Muscle layer of duodenum (tissue), 2 donors: ENCODE results near the gene PUM2.

Source experiments
- H3K27ac ChIP-seq: one replicate; pipeline ENCODE4 v1.7.0; 2013; ENCODE audit warnings: mild to moderate bottlenecking, low read length
- H3K27me3 ChIP-seq: one replicate; pipeline ENCODE4 v1.7.0; 2013; ENCODE audit warnings: low read depth, mild to moderate bottlenecking, control low read depth, low read length
- H3K36me3 ChIP-seq, 2 donors: one replicate each; pipeline ENCODE4 v1.7.0; 2013; ENCODE audit warnings: low read length in 2 of 2, control low read depth in 1 of 2, mild to moderate bottlenecking in 1 of 2; ENCODE audit not compliant: insufficient read depth in 2 of 2, control insufficient read depth in 1 of 2
- H3K4me1 ChIP-seq, 2 donors: one replicate each; pipeline ENCODE4 v1.7.0; 2013; ENCODE audit warnings: low read length in 2 of 2, mild to moderate bottlenecking in 2 of 2, control low read depth in 1 of 2, moderate library complexity in 1 of 2; ENCODE audit not compliant: insufficient read depth in 2 of 2, control insufficient read depth in 1 of 2
- H3K4me3 ChIP-seq, 2 donors: one replicate each; pipeline ENCODE4 v1.7.0; 2013; ENCODE audit warnings: low read length in 2 of 2, low read depth in 1 of 2, mild to moderate bottlenecking in 1 of 2
- H3K9me3 ChIP-seq, 2 donors: one replicate each; pipeline ENCODE4 v1.7.0; 2013; ENCODE audit warnings: low read length in 2 of 2, control low read depth in 1 of 2, mild to moderate bottlenecking in 1 of 2; ENCODE audit not compliant: control insufficient read depth in 1 of 2
- donor health status: healthy.

Gene PUM2

DNA sequence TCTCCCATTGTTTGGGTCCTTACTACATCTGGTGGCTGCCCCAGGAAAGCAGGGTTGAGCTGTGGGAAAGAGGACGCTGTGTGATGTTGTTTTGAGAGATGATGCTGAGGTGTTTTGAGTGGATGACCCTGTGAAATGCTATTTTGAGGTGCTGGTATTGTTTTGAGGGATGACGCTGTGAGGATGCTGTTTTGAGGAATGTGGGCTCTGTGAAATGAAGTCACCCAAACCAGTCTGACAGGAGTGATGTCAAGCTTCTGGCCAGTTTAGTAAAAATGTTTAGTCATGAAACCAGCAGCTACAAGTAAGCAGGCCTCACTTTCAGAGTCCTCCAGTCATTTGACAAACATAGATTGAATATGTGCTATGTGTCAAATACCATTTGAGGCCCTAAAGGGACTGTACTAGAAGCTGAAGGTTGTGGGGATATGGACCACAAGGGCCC is 16.1 kb upstream of the PUM2 start:
- no peaks in the 10 kb centered on the region for H3K27me3 ChIP-seq
- peaks cover 0 to 4% of the 10 kb centered on the region in 2 donors for H3K4me1 ChIP-seq
- H3K36me3 ChIP-seq = no peaks in the 10 kb centered on the region
- no peak overlapping the region for H3K27ac ChIP-seq
- H3K4me3 ChIP-seq = no peak overlapping the region
- H3K9me3 ChIP-seq = no peaks in the 10 kb centered on the region

DNA sequence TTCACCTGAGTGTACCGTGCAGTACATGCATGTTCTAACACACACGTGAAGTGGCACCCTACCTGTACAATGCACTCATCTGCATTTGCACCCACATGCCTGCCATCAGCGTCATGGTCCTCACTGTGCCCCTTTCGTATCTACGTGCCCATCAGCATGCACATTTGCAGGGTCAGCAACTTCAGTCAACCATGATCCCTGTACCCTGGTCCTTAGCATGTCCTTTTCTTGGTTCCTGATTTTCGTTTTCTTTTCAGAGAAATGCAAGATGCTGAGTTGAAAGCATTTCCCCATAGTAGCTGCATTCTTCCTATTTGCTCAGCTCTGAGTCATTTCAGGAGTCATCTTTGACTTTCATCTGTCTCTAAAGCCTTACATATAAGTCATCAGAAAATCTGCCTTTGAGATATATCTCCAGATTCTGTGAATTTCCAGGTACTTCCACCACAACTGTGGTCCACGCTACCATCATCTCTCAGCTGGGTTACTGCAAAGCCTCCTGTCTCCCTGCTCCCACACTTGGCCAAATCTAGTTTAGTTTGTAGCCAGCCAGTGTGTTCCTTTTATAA is 14.7 kb upstream of the PUM2 start:
- Histone ChIP-seq H3K36me3 (no peaks in the 10 kb centered on the region), H3K4me1 (no peaks in the 10 kb centered on the region), H3K4me3 (no peak overlapping the region), H3K27ac (no peak overlapping the region), H3K9me3 (no peaks in the 10 kb centered on the region), H3K27me3 (no peaks in the 10 kb centered on the region)

DNA sequence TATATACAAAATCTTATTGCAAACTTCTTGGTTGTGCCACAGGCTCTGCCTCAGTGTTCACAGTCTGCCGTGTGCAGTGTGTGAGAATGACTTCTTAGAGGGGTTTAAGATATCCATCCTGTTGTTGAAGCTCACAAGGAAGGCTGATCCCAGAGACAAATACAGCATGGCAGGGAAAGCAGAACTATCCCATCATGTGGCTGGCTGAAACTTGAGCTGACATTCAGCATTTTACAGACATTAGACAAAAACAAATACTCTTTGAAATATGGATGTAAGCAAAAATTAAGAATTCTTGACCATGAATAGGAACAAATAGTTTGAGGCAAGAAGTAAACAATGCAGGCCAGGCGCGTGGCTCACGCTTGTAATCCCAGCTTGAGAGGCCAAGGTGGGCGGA is 12.9 kb upstream of the PUM2 start:
- Histone ChIP-seq H3K27me3 (no peaks in the 10 kb centered on the region), H3K4me1 (no peaks in the 10 kb centered on the region), H3K27ac (no peak overlapping the region), H3K9me3 (no peaks in the 10 kb centered on the region), H3K4me3 (no peak overlapping the region), H3K36me3 (no peaks in the 10 kb centered on the region)

DNA sequence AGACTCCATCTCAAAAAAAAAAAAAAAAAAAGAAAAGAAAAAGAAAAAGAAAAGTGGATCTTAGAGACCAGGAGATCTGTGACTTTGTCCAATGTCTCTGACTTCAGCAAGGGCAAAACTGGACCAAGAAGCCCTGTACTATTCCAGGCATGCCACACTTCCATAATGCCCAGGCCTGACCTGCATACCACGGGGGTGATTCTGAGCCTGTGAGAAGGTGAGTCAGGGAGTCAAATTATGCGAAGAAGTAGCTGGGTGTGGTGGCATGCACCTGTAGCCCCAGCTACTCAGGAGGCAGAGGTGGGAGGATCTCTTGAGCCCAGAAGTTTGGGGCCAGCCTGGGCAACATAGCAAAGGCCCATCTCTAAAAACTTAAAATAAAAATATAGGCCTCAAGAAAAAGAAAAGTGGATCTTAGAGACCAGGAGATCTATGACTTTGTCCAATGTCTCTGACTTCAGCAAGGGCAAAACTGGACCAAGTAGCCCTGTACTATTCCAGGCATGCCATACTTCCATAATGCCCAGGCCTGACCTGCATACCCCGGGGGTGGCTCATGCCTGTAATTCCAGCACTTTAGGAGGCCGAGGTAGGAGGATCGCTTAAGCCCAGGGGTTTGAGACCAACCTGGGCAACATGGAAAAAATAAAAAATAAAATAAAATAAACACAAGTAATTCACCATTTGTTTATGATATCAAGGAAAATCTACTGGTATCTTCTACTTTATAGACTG is 12.2 kb upstream of the PUM2 start:
- peaks cover 0 to 3% of the 10 kb centered on the region in 2 donors for H3K4me1 ChIP-seq
- no peaks in the 10 kb centered on the region for H3K27me3 ChIP-seq
- H3K36me3 ChIP-seq = no peaks in the 10 kb centered on the region
- H3K9me3 ChIP-seq = no peaks in the 10 kb centered on the region
- H3K27ac ChIP-seq = no peak overlapping the region
- H3K4me3 ChIP-seq = no peak overlapping the region

DNA sequence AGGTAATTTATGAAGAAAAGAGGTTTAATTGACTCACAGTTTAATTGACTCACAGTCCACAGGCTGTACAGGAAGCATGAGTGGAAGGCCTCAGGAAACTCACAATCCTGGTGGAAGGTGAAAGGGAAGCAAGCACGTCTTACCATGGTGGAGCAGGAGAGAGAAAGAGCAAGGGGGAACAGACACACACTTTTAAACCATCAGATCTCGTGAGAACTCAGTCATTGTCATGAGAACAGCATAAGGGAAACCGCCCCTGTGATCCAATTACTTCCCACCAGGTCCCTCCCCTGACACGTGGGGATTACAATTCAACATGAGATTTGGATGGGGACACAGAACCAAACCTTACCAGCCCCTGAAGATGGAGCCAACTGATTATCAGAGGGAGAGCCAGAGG is 11.2 kb upstream of the PUM2 start:
- no peaks in the 10 kb centered on the region for H3K9me3 ChIP-seq
- H3K27me3 ChIP-seq = no peaks in the 10 kb centered on the region
- no peak overlapping the region for H3K27ac ChIP-seq
- H3K4me1 ChIP-seq = peaks cover 0 to 3% of the 10 kb centered on the region in 2 donors
- H3K36me3 ChIP-seq = no peaks in the 10 kb centered on the region
- no peak overlapping the region for H3K4me3 ChIP-seq

DNA sequence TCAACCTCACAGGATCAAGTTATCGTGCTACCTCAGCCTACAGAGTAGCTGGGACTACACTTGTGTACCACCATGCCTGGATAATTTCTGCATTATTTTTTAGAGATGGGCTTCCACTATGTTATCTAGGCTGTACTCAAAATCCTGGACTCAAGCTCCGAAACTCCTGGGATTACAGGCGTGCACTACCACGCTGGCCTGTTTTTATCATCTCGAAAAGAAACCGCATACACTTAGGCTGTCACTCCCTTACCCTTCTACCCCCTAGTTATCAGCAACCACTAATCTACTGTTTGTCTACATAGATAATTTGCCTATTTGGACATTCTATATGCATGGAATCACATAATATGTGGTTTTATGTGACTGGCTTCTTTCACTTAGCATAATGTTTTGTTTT is 8.5 kb upstream of the PUM2 start:
- Histone ChIP-seq H3K9me3 (no peaks in the 10 kb centered on the region), H3K27me3 (no peaks in the 10 kb centered on the region), H3K4me1 (peaks cover 0 to 3% of the 10 kb centered on the region in 2 donors), H3K36me3 (no peaks in the 10 kb centered on the region), H3K27ac (no peak overlapping the region), H3K4me3 (no peak overlapping the region)

DNA sequence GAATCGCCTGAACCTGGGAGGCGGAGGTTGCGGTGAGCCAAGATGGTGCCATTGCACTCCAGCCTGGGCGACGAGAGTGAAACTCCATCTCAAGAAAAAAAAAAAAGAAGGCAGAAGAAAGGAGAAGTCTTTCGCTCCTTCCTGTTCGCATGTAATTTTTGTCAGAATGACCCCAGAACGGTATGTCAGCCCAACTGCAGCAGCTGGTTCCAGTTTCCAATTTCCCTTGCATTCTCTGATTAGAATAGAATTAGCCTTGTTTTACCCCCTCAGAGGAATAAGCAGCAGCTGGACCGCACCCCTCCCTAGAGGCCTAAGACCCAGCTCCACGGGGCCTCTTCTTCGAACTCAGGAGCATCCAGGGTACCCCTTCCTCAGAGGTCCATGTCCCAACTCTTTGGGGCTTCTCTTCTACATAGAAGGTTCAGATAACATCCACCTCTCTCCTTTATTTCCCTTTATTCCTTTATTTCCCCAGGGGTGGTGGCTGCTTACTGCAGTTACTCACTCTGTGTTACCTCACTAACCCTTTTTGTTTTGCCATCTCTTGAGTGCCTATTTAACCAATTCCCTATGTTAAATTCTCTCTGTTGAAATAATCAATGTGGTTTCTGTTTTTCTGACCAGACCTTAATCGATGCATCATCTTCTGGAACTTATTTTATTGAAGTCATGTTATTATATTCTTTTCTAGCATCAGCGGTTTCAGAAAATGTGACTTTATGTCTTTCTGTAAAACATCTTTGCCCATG is 7.2 kb upstream of the PUM2 start:
- Histone ChIP-seq H3K4me1 (peaks cover 0 to 3% of the 10 kb centered on the region in 2 donors), H3K27ac (no peak overlapping the region), H3K36me3 (no peaks in the 10 kb centered on the region), H3K4me3 (no peak overlapping the region), H3K27me3 (no peaks in the 10 kb centered on the region), H3K9me3 (no peaks in the 10 kb centered on the region)

DNA sequence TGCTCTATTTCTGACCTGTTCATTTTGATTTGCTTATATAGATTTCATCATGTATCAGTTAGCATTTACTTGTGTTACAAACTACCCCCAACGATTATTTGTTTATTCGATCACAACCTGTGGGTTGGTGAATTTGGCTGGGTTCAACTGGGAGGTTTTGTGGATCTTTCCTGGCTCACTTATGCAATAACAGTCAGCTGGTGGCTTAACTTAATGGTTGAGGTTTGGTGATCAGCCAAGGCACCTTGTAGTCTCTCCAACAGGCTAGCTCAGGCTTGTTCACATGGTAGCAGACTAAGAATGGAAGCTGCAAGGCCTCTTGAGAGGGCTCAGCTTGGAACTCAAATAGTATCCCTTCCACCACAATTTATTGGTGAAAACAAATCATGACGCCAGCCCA is 5.4 kb upstream of the PUM2 start:
- no peak overlapping the region for H3K27ac ChIP-seq
- no peak overlapping the region for H3K4me3 ChIP-seq
- no peaks in the 10 kb centered on the region for H3K27me3 ChIP-seq
- peaks cover 13% of the 10 kb centered on the region in 2 donors for H3K4me1 ChIP-seq
- H3K9me3 ChIP-seq = no peaks in the 10 kb centered on the region
- no peaks in the 10 kb centered on the region for H3K36me3 ChIP-seq

DNA sequence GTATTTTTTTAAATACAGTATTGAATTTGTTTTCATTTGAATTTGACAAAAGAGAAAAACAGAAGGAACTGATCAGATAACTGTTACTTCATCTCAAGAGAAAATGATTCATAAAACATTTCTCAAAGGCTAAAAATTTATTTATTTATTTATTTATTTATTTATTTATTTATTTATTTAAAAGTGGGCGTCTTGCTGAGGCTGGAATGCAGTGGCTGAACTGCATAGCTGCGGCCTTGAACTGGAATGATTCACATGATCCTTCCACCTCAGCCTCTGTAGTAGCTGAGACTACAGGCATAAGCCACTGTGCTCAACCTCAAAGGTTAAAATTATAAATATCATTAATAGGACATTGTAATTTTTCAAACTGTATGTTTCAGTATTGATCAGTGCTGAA is 4.5 kb upstream of the PUM2 start:
- H3K27me3 ChIP-seq = no peaks in the 10 kb centered on the region
- H3K27ac ChIP-seq = no peak overlapping the region
- H3K36me3 ChIP-seq = no peaks in the 10 kb centered on the region
- no peak overlapping the region for H3K4me3 ChIP-seq
- H3K9me3 ChIP-seq = no peaks in the 10 kb centered on the region
- H3K4me1 ChIP-seq = peaks cover 13% of the 10 kb centered on the region in 2 donors

DNA sequence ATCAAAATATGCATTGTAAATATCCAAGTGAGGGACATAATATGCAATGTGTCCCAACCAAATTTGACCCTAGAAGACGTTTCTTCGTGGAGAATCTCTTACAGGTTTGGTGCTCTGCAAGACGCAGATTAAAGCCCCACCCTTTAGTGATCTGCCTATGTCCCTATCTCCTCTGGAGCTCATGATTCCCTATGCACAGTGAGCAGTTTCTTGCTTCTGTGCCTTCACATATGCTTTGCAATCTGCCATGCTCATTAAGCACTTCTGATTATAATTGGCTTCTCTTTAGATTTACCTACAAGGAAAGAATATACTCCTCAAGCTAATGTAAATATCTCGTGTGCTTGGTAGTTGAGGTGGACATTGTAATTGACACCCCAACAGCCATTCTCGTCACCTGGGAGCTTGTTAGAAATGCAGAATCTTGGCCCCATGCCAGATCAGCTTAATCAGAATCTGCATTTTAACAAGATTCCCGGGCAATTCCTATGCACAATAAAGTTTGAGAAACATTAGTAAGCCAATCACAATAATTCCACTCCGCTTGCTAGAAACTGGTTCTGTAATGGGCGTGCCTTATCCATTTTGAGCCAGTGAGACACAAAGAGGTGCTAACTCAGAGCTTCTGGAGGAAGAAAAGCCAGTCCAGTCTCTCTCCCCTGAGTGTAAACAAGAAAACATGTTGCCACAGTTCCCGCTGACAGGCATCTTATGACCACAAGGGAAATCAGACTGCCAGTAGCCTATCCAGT is 2.8 kb upstream of the PUM2 start:
- Histone ChIP-seq H3K4me3 (no peak overlapping the region), H3K27ac (no peak overlapping the region)

DNA sequence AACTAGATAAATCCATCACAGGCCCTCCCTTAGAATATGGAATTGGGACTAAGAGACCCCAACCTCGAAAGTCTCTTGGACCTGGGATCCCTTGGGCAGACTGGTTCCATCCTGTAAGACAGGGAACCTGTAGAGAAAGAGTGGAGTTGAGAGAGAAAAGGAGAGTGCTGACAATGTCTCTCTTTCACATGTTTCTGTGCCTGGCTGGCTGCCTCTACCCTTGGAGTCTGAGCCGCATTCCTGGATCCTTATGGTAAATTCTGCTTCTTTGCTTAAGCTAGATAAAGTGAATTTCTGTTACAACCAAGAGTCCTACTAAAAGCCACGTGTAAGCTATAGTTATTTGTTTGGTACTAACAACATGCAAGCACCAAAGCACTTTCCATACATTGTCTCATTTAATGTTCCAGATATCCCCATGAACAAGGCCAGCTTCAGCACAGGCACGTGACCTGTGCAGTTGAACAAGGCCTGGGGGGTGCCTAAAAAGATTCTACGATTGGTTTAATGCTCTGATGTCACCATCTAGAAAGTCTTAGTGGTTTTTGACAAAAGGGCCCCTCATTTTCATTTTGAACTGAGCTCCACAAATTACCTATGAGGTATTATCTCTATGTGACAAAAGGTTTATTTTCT is 2.1 kb upstream of the PUM2 start:
- Histone ChIP-seq H3K36me3 (no peaks in the 10 kb centered on the region), H3K9me3 (no peaks in the 10 kb centered on the region), H3K4me3 (no peak overlapping the region), H3K4me1 (peaks cover 22 to 31% of the 10 kb centered on the region in 2 donors), H3K27ac (no peak overlapping the region), H3K27me3 (no peaks in the 10 kb centered on the region)

More for the DNA sequence above, 2.8 kb upstream of the PUM2 start:
- no peaks in the 10 kb centered on the region for H3K9me3 ChIP-seq
- H3K27me3 ChIP-seq = no peaks in the 10 kb centered on the region
- no peaks in the 10 kb centered on the region for H3K36me3 ChIP-seq
- H3K4me1 ChIP-seq = peaks cover 22 to 24% of the 10 kb centered on the region in 2 donors
